IPS-15b (cell line): Measurements from ENCODE around the gene DOK3.

ENCODE experiments used
- H3K27me3 ChIP-seq: one replicate; pipeline ENCODE4 v1.6.1; 2013; ENCODE audit warnings: low read length; ENCODE audit not compliant: control insufficient read depth, insufficient read depth
- H3K36me3 ChIP-seq: one replicate; pipeline ENCODE4 v1.6.1; 2013; ENCODE audit warnings: low read length; ENCODE audit not compliant: control insufficient read depth, insufficient read depth
- H3K4me1 ChIP-seq: one replicate; pipeline ENCODE4 v1.6.1; 2013; ENCODE audit warnings: mild to moderate bottlenecking, low read length; ENCODE audit not compliant: control insufficient read depth, insufficient read depth
- H3K4me3 ChIP-seq: one replicate; pipeline ENCODE4 v1.5.1; 2013; ENCODE audit warnings: low read depth, low read length
- H3K9ac ChIP-seq: one replicate; pipeline ENCODE4 v1.6.1; 2013; ENCODE audit warnings: low read depth, mild to moderate bottlenecking, low read length
- H3K9me3 ChIP-seq: one replicate; pipeline ENCODE4 v1.6.1; 2013; ENCODE audit warnings: mild to moderate bottlenecking, low read length; ENCODE audit not compliant: control insufficient read depth, insufficient read depth

DOK3 gene

DNA sequence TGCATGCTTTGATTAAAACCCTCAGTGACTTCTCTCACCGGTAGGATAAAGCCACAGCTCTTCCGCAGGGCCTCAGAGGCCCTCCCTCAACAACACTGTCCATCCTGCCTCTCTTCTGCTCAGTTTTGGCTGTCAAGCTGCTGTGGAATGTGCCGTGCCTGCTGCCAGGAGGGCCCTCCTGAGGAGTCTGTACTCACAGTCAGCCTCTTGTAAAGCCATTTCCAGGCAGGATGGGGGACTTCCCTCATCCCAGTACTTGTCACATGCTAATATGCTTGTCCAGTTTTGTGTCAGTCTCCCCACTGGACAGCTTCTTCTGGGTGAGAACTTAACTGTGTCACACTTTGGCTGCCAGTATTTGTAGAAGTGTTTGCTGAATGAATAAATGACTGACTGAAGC lies 21.0 kb upstream of the DOK3 start:
- peaks cover 61% of the 10 kb centered on the region for H3K36me3 ChIP-seq
- no peaks in the 10 kb centered on the region for H3K4me1 ChIP-seq
- H3K9ac ChIP-seq: no peak overlapping the region
- H3K4me3 ChIP-seq: no peak overlapping the region
- no peaks in the 10 kb centered on the region for H3K9me3 ChIP-seq
- no peaks in the 10 kb centered on the region for H3K27me3 ChIP-seq

DNA sequence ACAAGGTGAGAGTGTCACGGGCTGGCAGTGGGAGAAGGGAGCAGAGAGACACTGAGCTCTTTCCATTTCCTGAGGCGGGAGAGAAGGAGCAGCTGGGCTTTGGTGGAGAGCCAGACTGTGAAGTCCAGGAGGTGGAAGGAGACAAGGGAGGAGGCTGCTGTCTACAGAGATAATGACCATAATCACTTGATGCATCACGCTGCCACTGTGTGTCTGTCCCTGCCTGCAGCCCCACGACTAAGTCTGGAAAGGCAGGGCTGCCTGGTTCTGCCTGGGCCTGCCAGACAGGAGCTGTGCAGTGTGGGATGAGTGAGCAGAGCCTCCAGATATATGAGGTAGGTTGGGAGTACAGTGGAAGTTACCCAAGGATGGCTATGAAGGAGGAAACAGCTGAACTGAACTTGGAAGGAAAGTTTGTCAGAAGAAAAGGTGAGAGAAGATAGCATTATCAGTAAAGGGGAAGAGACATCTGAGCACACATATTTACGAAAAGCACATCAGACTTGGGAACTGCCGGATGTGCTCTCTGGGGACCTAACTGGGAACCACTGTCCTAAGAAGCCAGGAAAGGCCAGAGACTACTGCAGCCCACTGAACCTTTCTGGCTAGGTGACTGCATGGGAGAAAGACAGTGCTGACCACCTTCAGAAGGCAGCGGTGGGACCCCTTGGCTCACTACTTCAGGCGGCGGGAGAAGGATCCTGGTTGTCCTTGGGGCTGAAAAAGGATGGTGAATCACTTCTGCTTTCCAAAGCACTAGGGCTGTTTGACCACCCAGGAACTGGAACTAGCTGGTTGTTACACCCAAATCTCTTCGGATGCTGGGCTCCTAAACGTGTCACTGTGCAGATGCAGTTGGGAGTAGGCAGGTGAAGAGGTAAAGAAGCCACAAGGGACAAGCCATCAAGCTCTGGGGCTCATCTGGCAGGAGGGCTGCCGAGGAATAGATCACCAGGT lies 19.9 kb upstream of the DOK3 start:
- H3K9me3 ChIP-seq: no peaks in the 10 kb centered on the region

DNA sequence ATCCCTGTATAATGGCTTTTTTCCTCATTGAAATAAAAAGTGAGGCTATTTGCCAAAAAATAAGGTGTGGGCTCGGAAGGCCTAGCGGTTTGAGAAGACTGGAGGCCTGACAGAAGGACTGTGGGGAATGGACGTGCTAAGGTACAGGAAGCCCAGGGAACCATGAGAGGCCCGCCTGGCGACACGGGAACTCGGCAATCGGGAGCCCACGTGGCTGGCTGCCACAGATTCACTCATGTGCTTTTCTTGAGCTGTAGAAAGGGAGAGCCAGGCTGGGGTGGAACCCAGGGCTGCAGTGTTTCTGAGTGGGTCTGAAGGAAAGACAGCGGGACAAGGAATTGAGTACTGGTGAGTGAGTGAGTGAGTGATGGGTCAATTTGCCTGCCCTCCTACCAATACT lies 19.0 kb upstream of the DOK3 start:
- Histone ChIP-seq H3K9me3 (no peaks in the 10 kb centered on the region), H3K36me3 (peaks cover 72% of the 10 kb centered on the region), H3K4me3 (no peak overlapping the region), H3K4me1 (no peaks in the 10 kb centered on the region), H3K27me3 (no peaks in the 10 kb centered on the region), H3K9ac (no peak overlapping the region)

More for the DNA sequence above, 19.9 kb upstream of the DOK3 start:
- Histone ChIP-seq H3K4me3 (no peak overlapping the region), H3K4me1 (no peaks in the 10 kb centered on the region), H3K9ac (no peak overlapping the region), H3K36me3 (peaks cover 70% of the 10 kb centered on the region), H3K27me3 (no peaks in the 10 kb centered on the region)

GRCh38 chr5:177527595-177527994 lies 18.0 kb upstream of the DOK3 start:
- Histone ChIP-seq H3K36me3 (peaks cover 73% of the 10 kb centered on the region), H3K4me3 (no peak overlapping the region), H3K27me3 (no peaks in the 10 kb centered on the region), H3K9ac (no peak overlapping the region), H3K9me3 (no peaks in the 10 kb centered on the region), H3K4me1 (no peaks in the 10 kb centered on the region)

DNA sequence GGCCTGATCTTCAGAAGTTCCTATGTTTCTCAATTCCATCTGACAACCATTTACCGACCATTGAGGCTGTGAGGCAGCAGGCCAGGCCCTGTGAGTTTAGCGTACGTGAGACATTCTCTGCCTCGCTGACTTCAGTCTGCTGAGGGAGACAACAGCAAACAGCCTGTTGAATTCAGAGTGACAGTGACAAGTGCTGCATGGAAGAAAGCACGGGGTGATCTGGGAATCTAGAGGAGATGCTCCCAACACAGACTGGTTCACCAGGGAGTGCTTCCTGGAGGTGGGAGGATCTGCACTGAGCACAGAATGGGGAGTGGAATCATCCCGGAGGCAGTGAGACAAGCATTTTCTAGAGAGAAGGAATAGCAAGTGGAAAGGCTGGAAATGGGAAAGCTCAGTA lies 17.2 kb upstream of the DOK3 start:
- Histone ChIP-seq H3K4me3 (no peak overlapping the region), H3K4me1 (no peaks in the 10 kb centered on the region), H3K9me3 (no peaks in the 10 kb centered on the region), H3K27me3 (no peaks in the 10 kb centered on the region), H3K9ac (no peak overlapping the region), H3K36me3 (peaks cover 68% of the 10 kb centered on the region)

DNA sequence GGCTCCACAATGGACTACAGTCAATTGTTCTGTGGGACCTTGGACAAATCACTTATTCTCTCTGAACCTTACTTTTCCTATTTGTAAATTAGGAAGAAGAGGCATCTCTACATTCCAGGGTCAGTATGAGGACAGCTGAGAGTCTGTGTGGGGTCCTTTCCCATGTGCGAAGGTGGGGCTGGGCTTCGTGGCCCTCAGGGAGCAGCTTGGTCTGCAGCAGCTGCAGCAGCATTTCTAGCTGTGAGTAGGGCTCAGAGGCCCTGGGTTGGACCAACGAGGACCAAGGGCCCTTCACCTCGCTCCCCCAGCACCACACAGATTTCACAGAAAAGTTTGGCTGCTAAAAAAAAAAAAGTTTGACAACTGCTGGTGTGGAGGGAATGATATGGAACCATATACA lies 16.6 kb upstream of the DOK3 start:
- Histone ChIP-seq H3K4me3 (no peak overlapping the region), H3K4me1 (no peaks in the 10 kb centered on the region), H3K36me3 (peaks cover 69% of the 10 kb centered on the region), H3K27me3 (no peaks in the 10 kb centered on the region), H3K9me3 (no peaks in the 10 kb centered on the region), H3K9ac (no peak overlapping the region)

- Histone ChIP-seq H3K27me3 (no peaks in the 10 kb centered on the region), H3K9ac (no peak overlapping the region), H3K9me3 (no peaks in the 10 kb centered on the region), H3K4me3 (no peak overlapping the region), H3K4me1 (no peaks in the 10 kb centered on the region), H3K36me3 (peaks cover 69% of the 10 kb centered on the region)
Measured at GRCh38 chr5:177524941-177525655, 15.5 kb upstream of the DOK3 start.

GRCh38 chr5:177524539-177524900 lies 14.9 kb upstream of the DOK3 start:
- H3K36me3 ChIP-seq: peaks cover 70% of the 10 kb centered on the region
- no peaks in the 10 kb centered on the region for H3K27me3 ChIP-seq
- no peak overlapping the region for H3K9ac ChIP-seq
- H3K4me3 ChIP-seq: no peak overlapping the region
- no peaks in the 10 kb centered on the region for H3K4me1 ChIP-seq
- no peaks in the 10 kb centered on the region for H3K9me3 ChIP-seq

GRCh38 chr5:177523711-177524538 lies 14.3 kb upstream of the DOK3 start:
- Histone ChIP-seq H3K27me3 (no peaks in the 10 kb centered on the region), H3K4me3 (no peak overlapping the region), H3K9me3 (no peaks in the 10 kb centered on the region), H3K4me1 (no peaks in the 10 kb centered on the region), H3K9ac (no peak overlapping the region), H3K36me3 (peaks cover 68% of the 10 kb centered on the region)

GRCh38 chr5:177520916-177521513 lies 11.4 kb upstream of the DOK3 start:
- no peak overlapping the region for H3K9ac ChIP-seq
- peaks cover 54% of the 10 kb centered on the region for H3K36me3 ChIP-seq
- H3K4me3 ChIP-seq: no peak overlapping the region

DNA sequence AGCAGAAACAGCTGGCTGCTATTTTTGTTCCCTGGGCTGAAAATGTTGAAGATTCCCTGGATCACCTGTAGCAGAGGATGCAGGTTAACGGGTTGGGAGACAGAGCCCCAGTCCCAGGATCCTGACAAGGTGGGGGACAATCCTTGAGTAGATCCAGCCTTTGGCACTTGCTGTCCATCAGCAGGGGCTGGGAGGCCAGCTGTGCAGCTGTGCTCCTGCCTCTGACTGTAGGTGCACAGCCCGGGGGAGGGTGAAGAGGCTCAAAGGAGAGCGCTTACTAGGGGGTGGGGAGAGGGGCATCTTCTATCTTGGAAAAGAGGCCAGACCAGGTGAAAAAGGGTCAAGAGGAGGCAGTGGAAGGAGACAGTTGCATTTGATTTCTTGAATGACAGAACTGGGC lies 10.6 kb upstream of the DOK3 start:
- Histone ChIP-seq H3K27me3 (no peaks in the 10 kb centered on the region), H3K9me3 (no peaks in the 10 kb centered on the region), H3K4me3 (no peak overlapping the region), H3K4me1 (peaks cover 4% of the 10 kb centered on the region), H3K9ac (no peak overlapping the region), H3K36me3 (peaks cover 52% of the 10 kb centered on the region)

More at GRCh38 chr5:177520916-177521513, 11.4 kb upstream of the DOK3 start:
- Histone ChIP-seq H3K4me1 (peaks cover under 1% of the 10 kb centered on the region), H3K27me3 (no peaks in the 10 kb centered on the region), H3K9me3 (no peaks in the 10 kb centered on the region)
